ENCODE measurements around the gene PRAMEF26.
"Not testable (repeated sequence)": the region's sequence is repeated elsewhere in the genome, so short reads cannot be mapped to it uniquely, and the experiment has no call there.

PRAMEF26 gene

DNA sequence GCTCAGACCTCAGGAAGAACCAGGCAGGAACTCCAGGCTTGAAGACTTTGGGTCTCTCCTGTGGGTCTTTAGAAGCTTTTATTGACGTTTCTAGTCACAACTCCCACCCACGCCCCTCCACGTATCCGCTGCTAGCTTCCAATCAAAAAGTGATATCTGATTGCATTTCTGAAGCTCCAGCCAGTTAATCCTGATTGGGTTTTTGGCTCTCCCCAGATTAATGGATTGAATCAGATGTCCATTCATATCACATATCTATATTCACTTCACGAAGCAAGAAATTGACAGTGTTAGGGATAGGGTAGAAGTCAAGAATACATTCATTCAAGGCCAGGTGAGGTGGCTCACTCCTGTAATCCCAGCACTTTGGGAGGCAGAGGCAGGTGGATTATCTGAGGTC is at the start of gene PRAMEF26:
TSS of gene PRAMEF26 (minus strand) at position 101 of the 400 bp plus-strand sequence. CDS start 2,914 bp downstream, outside the sequence.
- H2AFZ ChIP-seq (ENCODE audit: low read length, unreplicated experiment); H3K27me3 ChIP-seq (ENCODE audit: insufficient read depth, low read length); H3K27ac ChIP-seq (ENCODE audit: low read depth, low read length); H3K79me2 ChIP-seq (ENCODE audit: control insufficient read depth, insufficient read depth, low read length, unreplicated experiment); H3K4me1 ChIP-seq (ENCODE audit: control insufficient read depth, insufficient read depth, low read length, unreplicated experiment); H3K36me3 ChIP-seq (ENCODE audit: insufficient read depth, low read length); H3K4me3 ChIP-seq (ENCODE audit: low read depth, low read length): not testable (repeated sequence)

DNA sequence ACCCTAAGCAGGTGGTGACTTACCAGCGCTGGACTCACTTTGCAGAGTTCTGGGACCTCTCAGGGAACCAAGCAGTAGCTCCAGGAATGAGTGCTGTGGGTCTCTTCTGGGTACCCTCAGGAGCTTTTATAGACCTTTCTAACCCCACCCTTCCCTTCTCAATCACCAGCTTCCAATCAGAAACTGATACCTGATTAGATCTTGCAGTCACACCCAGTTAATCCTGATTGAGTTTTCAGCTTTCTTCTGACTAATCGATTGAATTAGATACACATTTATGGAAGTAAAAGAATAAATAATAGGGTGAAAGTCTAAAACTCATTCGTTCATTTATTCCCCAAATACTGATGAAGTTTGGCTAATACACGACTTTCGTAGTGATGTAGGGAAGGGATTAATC is 45.5 kb upstream of the PRAMEF26 start, which contains the start of gene PRAMEF13:
TSS of gene PRAMEF13 (minus strand) at position 101 of the 400 bp plus-strand sequence. CDS start 1,820 bp downstream, outside the sequence.
- not testable (repeated sequence) for H3K27ac ChIP-seq (ENCODE audit: low read depth, low read length); H3K4me3 ChIP-seq (ENCODE audit: low read depth, low read length); H3K27me3 ChIP-seq (ENCODE audit: insufficient read depth, low read length); H2AFZ ChIP-seq (ENCODE audit: low read length, unreplicated experiment); H3K36me3 ChIP-seq (ENCODE audit: insufficient read depth, low read length); H3K79me2 ChIP-seq (ENCODE audit: control insufficient read depth, insufficient read depth, low read length, unreplicated experiment); H3K4me1 ChIP-seq (ENCODE audit: control insufficient read depth, insufficient read depth, low read length, unreplicated experiment)

DNA sequence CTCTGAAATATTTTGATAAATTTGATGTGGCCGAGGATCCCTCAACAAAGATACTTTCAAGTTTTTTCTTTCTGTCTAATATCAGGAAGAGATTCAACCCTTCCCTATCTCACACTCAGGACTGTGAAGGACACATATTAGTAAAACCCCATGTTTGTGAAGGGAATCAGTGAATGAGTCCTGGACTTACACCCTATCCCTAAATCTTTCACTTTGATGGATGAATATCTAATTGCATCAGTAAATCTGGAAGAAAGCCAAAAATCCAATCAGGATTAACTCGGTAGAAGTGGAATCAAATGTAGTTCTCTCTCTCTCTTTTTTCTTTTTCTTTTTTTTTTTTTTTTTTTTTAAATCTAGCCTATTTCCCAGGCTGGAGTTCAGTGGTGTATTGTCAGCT is 15.7 kb upstream of the PRAMEF26 start, which contains the start of gene PRAMEF9:
TSS of gene PRAMEF9 (plus strand) at position 301 of the 400 bp plus-strand sequence. CDS start 3,433 bp downstream, outside the sequence.
- H3K4me1 ChIP-seq (ENCODE audit: control insufficient read depth, insufficient read depth, low read length, unreplicated experiment); H3K27me3 ChIP-seq (ENCODE audit: insufficient read depth, low read length); H3K4me3 ChIP-seq (ENCODE audit: low read depth, low read length); H3K79me2 ChIP-seq (ENCODE audit: control insufficient read depth, insufficient read depth, low read length, unreplicated experiment); H3K27ac ChIP-seq (ENCODE audit: low read depth, low read length); H2AFZ ChIP-seq (ENCODE audit: low read length, unreplicated experiment); H3K36me3 ChIP-seq (ENCODE audit: insufficient read depth, low read length): not testable (repeated sequence)

DNA sequence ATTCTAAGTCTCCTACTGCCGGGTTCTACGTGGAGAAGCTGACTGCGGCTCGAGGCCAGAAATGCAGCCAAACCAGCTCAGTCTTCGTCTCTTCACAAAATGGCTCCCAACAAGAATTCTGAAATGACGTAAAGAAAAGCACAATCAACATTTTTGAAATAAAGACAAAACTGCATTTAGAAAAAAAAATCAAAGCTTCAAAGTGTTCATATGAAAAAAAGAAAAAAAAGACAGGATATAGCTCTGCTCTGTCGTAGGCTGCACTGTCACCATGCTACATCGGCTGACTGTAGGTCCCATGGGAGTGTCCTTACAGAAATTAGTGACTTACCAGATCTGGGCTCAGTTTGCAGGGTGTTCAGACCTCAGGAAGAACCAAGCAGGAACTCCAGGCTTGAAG is 9.7 kb upstream of the PRAMEF26 start, which contains the start of gene HNRNPCL4:
TSS of gene HNRNPCL4 (minus strand) at position 101 of the 400 bp plus-strand sequence. CDS start 164 bp downstream, outside the sequence.
- not testable (repeated sequence) for H3K4me3 ChIP-seq (ENCODE audit: low read depth, low read length); H3K4me1 ChIP-seq (ENCODE audit: control insufficient read depth, insufficient read depth, low read length, unreplicated experiment); H3K36me3 ChIP-seq (ENCODE audit: insufficient read depth, low read length); H3K27ac ChIP-seq (ENCODE audit: low read depth, low read length); H3K27me3 ChIP-seq (ENCODE audit: insufficient read depth, low read length); H3K79me2 ChIP-seq (ENCODE audit: control insufficient read depth, insufficient read depth, low read length, unreplicated experiment); H2AFZ ChIP-seq (ENCODE audit: low read length, unreplicated experiment)

GRCh38 chr1:13116754-13117153 is 39.1 kb downstream of the PRAMEF26 start, which contains the start of gene HNRNPCL2:
HNRNPCL2 (minus strand) TSS chr1:13116854; CDS start chr1:13116400, 454 bp downstream.
- H3K27ac ChIP-seq (ENCODE audit: low read depth, low read length); H3K36me3 ChIP-seq (ENCODE audit: insufficient read depth, low read length); H3K4me1 ChIP-seq (ENCODE audit: control insufficient read depth, insufficient read depth, low read length, unreplicated experiment); H3K27me3 ChIP-seq (ENCODE audit: insufficient read depth, low read length); H3K79me2 ChIP-seq (ENCODE audit: control insufficient read depth, insufficient read depth, low read length, unreplicated experiment); H2AFZ ChIP-seq (ENCODE audit: low read length, unreplicated experiment); H3K4me3 ChIP-seq (ENCODE audit: low read depth, low read length): not testable (repeated sequence)
